Hematopoietic multipotent progenitor cell (in vitro differentiated cells): ENCODE measurements around the gene CPNE4. TPM values are rescaled to one million over a fixed set of nuclear protein-coding genes. Genes with fewer than 3 reads are reported as not detected.
"Not testable (repeated sequence)": the region's sequence is repeated elsewhere in the genome, so short reads cannot be mapped to it uniquely, and the experiment has no call there.

ENCODE experiments used
- DNase-seq, 3 donors: peaks; one replicate each; pipeline ENCODE4 v3.0.0-alpha.2; 2011 to 2015; ENCODE audit warnings: low read depth in 2 of 3, low spot score in 2 of 3
- small RNA-seq: library from RNA; depleted of rRNA; stranded (forward); fragments of <200 nt; gene quantifications from one replicate; pipeline ENCODE3, GENCODE V24; 2012
- total RNA-seq: library from RNA; depleted of rRNA; stranded (reverse); fragments of >200 nt; gene quantifications from one replicate; pipeline ENCODE4 v1.2.3, GENCODE V29; 2012

CPNE4 gene
- total RNA-seq, 1 donor, result not detected

DNA sequence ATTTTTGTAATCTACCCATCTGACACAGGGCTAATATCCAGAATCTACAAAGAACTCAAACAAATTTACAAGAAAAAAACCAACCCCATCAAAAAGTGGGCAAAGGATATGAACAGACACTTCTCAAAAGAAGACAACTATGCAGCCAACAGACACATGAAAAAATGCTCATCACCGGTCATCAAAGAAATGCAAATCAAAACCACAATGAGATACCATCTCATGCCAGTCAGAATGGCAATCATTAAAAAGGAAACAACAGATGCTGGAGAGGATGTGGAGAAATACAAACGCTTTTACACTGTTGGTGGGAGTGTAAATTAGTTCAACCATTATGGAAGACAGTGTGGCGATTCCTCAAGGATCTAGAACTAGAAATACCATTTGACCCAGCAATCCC lies 548.3 kb downstream of the CPNE4 start:
- not testable (repeated sequence) for DNase-seq

DNA sequence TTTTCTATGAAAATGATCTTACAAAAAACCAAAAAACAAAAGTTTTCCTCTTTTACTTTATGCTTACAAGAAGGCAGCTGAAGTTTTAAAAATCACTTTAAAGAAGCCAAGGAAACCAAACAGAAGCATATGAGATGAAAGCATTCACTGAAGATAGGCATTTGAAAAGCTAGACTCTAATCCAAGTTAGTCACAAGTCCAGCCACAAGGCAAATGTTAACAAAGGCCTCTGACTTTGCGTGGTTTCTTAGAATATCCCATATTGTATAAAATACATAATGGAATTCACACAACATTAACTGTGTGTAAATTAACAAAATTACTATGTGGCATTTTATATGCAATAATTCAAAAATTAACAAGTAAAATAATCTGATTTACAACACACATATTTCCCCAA lies 549.7 kb downstream of the CPNE4 start:
- DNase-seq, result no peak

- DNase-seq, result no peak
These were observed 550.2 kb downstream of the CPNE4 start for GRCh38 chr3:131484496-131485111.

Small RNAs within 50 kb of the gene (small RNA-seq; reads per million reads assigned to genes)
- gene AC107027.2 (not detected), gene MIR5704 (not detected)
